Activated CD4-positive, alpha-beta T cell treated with anti-CD3 and anti-CD28 coated beads for 1 hour (primary cell): ENCODE measurements around the gene PLA2G12B.
"Not testable (repeated sequence)": the region's sequence is repeated elsewhere in the genome, so short reads cannot be mapped to it uniquely, and the experiment has no call there.

Source experiments
- DNase-seq: peaks from one replicate; pipeline ENCODE4 v3.0.0-alpha.2; 2020

Gene PLA2G12B, protein sequence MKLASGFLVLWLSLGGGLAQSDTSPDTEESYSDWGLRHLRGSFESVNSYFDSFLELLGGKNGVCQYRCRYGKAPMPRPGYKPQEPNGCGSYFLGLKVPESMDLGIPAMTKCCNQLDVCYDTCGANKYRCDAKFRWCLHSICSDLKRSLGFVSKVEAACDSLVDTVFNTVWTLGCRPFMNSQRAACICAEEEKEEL

DNA sequence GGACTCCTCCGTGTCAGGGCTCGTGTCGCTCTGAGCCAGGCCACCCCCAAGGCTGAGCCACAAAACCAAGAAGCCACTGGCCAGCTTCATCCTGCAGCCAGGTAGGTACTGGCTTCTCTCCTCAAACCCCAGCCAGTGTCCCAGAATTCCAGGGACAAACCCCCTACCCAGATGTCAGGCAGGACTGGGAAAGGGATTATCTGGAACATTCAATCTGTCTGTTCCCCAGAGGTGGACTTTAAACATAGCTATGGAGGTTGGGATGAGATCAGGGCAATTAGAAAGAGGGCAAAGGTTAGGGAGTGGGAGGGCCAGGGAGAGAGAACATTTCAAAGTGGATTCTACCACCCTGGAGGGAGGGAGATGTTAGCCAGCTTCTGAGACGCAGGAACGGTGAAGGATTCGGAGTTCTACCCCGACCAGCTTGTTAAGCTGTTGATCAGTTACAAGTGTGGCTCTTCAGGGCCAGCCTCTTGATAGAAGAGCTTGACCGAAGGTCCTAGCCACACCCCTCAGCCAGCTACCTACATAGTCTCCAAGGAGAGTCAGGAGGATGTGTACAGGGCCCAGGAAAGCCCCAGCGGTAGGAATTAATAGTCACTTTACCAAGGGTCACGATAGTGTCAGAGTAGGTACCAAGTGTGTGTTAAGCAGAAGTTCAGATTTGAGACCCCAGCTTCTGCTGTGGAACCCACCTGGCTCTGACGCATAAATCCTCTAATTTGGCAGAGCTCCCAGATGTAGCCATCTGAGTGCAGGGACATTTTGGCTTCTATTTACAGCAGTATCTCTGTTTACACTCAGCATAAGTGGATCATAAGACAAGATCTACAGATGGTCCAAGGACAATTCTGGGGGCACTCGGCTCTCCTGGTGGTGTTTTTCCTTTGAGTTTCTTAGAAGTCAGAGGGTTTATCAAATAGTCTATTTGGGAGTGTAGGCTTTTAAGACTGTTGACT lies at the start of gene PLA2G12B:
Gene PLA2G12B (minus strand): TSS at position 211 of the 959 bp plus-strand sequence. CDS start 121 bp downstream, at position 90.
- DNase-seq, result no peak

DNA sequence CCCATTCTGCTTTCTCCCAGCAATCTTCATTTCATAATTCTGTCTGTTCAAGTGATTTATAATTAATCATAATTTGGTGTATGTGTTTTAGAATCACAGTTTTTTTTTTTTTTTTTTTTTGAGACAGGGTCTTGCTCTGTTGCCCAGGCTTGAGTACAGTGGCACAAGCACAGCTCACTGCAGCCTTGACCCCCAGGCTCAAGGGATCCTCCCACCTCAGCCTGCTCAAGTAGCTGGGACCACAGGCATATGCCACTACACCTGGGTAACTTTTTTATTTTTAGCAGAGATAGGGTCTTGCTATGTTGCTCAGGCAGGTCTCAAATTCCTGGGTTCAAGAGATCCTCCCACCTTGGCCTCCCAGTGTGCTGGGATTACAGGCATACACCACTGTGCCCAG lies 49.2 kb upstream of the PLA2G12B start:
- no peak for DNase-seq

DNA sequence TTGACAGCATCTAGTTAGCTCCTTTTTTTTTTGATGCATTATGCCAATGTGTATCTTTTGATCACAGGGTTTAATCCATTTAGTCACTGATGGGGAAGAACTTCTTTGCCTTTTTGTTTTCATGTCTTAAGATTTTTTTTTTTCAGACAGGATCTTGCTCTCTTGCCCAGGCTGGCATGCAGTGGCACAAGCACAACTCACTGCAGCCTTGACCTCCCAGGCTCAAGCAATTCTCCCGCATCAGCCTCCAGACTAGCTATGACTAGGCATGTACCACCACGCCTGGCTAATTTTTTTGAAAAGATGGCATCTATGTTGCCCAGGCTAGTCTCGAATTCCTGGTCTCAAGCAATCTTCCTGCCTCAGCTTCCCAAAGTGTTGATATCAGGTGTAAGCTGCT lies 46.4 kb upstream of the PLA2G12B start:
- no peak for DNase-seq

DNA sequence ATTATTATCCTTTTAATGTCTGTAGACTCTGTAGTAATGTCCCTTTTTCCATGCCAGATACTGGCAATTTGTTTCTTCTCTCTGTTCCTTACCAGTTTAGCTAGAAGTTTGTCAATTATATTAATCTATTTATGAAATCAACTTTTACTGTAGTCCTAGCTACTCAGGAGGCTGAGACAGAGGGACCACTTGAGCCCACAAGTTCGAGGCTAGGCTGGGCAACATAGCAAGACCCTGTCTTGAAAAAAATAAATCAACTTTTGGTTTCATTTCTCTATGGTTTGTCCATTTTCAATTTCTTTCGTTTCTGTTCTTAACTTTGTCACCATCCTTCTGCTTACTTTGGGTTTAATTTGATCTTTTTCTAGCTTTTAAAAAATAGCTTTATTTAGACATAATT lies 42.5 kb upstream of the PLA2G12B start:
- DNase-seq, result no peak

DNA sequence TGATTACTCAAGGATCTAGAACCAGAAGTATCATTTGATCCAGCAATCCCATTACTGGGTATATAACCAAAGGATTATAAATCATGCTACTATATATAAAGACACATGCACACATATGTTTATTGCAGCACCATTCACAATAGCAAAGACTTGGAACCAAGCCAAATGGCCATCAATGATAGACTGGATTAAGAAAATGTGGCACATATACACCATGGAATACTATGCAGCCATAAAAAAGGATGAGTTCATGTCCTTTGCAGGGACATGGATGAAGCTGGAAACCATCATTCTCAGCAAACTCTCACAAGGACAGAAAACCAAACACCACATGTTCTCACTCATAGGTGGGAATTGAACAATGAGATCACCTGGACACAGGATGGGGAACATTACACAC lies 40.9 kb upstream of the PLA2G12B start:
- not testable (repeated sequence) for DNase-seq

DNA sequence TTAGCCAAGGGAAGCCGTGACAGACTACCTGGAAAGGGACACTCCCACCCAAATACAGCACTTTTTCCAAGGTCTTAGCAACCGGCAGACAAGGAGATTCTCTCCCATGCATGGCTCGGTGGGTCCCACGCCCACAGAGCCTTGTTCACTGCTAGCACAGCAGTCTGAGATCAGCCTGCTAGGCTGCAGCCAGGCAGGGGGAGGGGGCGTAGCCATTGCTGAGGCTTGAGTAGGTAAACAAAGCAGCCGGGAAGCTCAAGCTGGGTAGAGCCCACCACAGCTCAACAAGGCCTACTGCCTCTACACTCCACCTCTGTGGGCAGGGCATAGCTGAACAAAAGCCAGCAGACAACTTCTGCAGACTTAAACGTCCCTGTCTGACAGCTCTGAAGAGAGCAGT lies 35.2 kb upstream of the PLA2G12B start:
- DNase-seq, result not testable (repeated sequence)

DNA sequence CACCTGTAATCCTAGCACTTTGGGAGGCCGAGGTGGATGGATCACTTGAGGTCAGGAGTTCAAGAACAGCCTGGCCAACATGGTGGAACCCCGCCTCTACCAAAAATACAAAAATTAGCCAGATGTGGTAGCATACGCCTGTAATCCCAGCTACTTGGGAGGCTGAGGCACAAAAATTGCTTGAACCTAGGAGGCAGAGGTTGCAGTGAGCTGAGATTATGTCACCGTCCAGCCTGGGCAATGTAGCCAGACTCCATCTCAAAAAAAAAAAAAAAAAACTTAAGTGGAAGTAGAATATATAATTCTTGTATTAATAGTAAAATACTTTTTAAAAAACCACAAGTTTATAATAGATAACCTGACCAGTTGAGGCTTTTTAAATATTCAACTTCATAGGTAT lies 30.0 kb upstream of the PLA2G12B start:
- DNase-seq, result not testable (repeated sequence)

DNA sequence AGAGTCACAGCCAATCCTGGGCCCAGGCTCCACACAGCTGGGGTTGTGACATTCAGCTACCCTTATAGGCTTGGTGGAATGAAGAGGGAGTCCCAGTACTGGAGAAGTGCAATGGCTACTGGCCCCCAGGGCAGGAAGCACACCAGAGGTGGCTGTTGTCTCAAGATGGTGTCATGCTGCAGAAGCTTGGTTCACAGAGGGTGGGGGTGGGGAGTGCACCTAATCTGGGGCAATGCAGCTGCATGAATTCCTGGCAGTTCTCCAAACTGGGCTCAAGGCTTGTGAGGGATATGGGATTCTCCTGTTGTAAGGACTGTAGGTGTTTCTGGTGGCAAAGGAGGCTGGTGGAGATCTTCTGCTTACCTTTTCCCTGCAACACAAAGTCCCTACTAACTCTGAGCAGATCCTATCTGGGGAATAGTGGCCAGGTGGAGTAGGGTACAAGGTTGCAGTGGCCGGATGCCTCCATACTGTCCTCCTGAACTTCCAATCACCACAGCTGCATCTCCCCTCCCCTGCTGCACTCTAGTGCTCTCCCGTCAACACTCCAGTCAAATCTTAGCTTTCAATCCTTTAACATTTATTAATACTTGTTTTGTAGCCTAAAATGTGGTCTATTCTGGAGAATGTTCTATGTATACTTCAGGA lies 27.4 kb upstream of the PLA2G12B start:
- no peak for DNase-seq

DNA sequence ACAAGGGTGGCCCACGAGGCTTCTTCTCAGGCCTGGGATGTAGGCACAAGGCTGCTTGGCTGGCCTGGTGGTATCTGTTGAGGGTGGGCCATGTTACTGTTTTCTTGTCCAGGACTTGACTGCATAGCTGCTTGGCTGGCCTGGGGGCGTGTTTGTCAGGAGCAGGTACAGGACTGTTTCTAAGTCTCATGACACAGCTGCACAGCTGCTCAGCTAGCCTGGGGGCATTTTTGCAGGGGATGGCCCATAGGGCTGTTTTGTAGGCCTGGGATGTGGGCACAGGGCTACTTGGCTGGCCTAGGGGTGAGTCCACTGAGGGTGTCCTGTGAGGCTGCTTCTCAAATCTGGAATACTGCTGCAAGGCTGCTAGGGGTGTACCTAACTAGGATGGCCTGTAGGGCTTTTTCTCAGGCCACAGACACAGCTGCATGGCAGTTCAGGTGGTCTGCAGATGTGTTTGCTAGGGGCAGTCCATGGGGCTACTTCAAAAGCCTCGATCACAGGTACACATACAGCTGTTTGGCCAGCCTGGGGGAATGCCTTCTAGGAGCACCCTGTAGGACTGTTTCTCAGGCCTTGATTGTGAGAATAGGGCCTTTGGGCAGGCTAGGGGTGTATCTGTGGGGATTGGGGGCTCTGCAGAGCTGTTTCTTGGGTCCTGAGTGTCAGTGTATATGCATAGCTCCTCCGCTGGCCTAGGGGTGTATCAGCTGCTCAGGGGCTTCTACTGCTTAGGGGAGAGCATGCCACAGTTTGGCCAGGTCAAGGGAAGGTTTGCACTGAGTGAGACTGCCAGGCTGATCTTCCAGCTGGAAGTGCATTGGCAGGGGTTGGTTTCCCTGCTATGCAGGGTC lies 26.6 kb upstream of the PLA2G12B start:
- DNase-seq, result no peak

DNA sequence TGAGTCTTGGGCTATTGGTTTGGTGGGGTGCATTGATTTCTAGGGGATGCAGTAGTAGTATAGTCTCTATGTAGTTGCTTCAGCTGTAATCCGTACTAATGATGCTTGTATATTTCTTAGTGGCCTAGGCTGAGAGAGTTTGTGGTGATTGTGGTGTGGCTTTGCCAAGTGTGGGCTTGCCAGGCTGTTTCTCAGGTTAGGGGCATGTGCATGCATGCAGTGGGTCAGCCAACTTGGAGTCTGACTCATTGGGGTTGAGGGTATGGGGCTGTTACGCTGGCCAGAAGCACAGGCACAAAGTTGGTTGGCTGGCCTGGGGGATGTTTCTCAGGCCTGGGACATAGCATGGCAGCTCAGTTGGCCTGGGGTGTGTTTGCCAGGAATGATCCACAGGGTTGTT lies 25.7 kb upstream of the PLA2G12B start:
- no peak for DNase-seq

DNA sequence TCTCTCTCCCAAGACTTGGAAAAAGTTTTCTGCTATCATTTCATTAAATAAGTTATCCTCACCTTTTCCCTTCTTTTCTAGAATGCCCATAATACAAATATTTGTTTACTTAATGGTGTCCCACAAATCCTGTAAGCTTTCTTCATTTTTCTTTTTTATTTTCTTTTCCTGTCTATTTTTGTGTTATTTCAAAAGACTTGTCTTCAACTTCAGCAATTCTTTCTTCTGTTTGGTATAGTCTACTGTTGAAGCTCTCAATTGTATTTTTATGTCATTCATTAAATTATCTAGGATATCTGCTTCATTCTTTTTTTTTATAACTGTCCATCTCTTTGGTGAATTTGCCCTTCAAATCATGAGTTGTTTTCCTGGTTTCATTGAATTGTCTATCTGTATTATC lies 25.1 kb upstream of the PLA2G12B start:
- no peak for DNase-seq

DNA sequence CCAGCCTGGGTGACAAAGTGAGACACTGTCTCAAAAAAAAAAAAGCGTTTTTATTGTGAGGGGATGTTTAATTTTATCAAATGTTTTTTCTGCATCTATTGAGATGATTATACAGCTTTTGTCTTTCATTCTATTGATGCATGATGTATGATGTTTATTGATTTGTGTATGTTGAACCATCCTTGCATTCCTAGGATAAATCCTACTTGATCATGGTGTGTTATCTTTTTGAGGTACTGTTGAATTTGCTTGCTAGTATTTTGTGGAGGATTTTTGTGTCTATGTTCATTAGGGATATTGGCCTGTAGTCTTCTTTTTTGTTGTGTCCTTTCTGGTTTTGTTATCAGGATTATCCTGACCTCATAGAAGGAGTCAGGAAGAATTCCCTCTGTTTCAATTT lies 22.3 kb upstream of the PLA2G12B start:
- DNase-seq, result no peak

DNA sequence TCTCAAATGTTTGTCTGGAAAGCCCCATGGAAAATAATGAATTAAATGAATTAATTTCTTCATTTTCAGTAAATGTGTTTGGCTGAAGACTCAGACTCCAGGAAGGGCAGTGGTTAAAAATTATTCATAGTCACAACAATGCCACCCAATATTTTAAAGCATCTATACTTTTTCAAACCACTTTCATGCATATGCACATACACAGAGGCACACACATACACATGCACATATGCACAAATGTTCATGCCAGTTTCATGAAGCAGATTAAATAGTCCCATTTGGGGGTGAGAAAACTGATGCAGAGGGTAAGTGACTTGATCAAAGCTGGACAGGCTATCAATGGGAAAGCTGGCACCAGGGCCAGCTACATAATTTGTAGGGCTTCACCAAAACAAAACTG lies 1.4 kb upstream of the PLA2G12B start:
- no peak for DNase-seq

DNA sequence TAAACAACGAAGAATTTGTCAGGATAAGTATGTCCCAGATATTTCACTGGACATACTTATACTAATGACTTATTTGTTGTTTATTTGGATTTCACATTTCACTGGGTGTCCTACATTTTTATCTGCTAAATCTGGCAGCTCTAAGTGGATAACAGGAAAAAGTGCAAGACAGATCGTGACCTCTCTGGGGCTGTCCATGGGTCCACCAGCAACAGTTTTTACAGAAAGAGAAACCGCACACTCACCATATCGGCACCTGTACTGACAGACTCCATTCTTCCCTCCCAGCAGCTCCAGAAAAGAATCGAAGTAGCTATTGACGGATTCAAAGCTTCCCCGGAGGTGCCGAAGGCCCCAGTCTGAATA lies 393 bp downstream of the PLA2G12B start:
- no peak for DNase-seq

DNA sequence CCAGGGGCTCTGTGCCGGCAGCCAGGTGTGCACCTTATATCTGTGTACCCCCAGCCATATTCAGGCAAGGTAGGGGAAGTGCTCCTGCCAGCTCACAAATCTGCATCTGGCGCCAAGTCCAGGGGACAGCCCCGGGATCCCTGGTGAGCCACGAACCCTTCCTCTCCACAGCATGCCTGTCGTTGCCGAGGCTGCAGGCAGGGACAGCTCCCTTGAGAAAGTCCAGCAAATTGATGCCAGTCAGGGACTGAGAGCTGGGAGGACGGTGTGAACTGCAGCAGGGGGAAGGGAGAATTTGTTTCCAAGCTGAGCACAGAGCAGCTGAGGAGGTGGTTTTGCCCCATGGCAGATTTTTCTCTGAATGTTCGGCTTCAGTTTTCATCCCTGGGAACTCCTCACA lies 919 bp downstream of the PLA2G12B start:
- no peak for DNase-seq

DNA sequence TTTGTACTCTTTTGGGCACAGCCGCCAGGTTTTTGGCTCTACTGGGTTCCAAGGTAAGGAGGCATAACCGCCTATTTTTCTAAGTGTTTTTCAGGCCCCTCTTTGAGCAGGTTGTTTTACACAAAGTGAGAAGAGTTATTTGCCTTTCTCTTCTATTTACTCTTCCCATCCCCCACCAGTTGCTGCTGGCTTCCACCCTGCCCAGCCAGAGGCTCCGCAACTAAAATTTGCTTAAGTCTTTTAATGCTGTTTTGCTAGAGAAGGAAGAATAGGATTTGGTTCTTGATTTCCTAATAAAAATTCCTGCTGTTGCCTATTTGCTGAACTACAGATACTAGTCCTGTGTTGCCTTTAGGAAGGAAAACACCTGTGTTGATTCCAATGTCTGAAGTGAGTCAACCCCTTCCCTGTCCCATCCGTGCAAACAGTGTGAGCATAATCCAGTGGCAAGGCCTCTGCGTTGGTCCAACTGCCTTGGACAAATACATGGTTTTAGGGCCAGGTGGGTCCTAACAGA lies 1.9 kb downstream of the PLA2G12B start:
- no peak for DNase-seq

DNA sequence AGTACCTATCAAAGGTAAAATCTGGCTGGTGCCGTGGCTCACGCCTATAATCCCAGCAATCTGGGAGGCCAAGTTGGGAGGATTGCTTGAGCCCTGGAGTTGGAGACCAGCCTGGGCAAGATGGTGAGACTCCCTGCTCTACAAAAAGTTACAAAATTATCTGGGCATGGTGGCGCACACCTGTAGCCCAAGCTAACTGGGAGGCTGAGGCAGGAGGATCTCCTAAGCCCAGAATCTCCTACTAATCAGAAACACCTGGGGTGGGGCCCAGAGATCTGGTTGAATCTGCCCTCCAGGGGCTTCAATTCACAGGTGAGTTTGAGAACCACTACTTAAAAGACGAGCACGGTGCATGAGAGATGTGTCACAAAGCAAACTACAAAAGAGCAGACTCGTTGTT lies 2.4 kb downstream of the PLA2G12B start:
- no peak for DNase-seq

DNA sequence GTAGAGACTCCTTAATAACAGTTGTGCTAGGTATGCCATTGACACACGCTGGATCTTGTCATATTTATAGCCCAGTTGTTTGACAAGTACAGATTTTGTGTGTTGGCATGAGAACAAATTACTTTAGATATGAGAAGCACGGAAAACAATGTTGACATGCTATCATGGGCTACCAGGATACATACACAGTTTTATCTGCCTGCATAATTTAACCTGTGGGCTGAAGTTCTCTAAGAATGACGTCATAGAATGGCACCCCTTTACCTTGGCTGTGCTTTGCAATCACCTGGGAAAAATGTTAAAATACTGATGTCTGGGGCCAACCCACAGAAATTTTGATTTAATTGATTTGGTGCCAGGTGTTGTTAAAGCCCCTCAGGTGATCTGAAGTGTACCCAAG lies 2.8 kb downstream of the PLA2G12B start:
- DNase-seq, result no peak

DNA sequence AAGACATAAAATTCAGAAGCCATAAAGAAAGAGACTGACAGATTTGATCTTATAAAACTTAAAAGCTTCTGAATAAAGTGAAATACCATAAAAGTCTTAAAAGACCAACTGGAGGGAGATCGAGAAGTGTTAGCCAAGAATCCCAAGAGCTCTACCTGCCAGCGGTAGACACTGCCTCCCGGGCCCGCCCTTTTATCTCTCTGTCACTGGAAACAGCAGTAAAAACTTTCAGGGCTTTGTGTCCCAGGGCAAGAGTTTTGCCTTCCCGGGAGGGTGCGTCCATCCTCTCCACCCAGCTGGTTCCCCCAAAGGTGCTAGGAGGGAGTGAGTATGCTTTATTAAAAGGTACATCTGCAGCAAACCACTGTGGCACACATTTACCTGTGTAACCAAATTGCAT lies 5.8 kb downstream of the PLA2G12B start:
- DNase-seq, result no peak

DNA sequence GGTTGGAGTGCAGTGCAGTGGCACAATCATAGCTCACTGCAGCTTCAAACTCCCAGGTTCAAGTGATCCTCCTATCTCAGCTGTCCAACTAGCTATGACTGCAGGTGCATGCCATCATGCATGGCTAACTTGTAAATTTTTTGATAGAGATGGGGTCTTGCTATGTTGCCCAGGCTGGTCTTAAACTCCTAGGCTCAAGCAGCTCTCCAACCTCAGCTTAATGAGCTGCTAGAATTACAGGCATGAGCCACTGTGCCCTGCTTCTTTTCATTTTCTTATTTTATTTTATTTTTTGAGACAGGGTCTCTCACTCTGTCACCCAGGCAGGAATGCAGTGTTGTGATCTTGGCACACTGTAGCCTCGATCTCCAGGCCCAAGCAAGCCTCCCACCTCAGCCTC lies 7.6 kb downstream of the PLA2G12B start:
- no peak for DNase-seq

DNA sequence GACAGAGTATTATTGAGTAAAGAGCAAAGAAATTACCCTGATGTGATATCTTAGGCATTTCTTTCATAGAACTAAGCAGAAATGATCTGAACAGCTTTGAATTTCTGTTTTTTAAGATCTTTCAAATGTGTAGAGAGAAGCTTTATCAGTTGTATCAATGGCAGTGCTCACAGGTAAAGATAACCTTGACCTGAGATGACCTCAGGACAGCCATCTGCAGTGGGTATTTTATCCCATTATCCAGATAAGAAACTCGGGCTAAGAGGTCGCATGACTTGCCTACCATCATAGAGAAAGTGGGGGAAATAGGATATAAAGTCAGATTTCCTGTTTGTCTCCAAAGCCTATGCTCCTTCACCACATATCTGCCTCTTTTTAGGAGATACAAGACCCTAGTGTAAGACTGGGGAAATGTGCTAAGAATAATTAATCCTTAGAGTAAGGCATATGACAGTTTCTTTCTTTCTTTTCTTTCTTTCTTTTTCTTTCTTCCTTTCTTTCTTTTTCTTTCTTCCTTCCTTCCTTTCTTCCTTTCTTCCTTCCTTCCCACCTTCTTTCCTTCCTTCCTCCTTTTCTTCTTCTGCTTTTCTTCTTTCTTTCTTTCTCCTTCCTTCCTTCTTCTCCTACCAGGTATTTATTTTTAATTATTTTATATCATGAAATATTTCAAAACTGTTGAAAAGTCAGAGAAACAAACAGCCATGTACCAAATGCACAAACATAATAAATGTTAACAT lies 10.9 kb downstream of the PLA2G12B start:
- no peak for DNase-seq

DNA sequence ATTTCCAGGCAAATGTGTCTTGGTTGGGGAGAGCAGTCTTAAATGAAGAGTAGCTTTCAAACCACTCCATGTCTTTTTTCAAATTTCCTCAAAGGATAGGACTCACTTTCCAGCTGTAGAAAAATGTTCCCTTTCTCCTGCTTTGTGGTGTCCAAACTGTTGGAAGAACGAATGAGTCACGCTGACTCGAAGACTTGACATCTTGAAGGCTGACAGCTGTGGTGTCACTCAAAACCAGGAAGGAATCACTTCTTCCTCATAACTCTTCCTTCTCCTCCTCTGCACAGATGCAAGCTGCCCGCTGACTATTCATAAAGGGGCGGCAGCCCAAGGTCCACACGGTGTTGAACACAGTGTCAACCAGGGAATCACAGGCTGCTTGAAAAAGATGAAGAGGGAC lies 19.2 kb downstream of the PLA2G12B start:
- DNase-seq, result no peak
